Pulmonary artery endothelial cell (primary cell): ENCODE data around the gene PPP2R5A. TPM values are rescaled to one million over a fixed set of nuclear protein-coding genes. Genes with fewer than 3 reads are reported as not detected.
"Not testable (repeated sequence)": the region's sequence is repeated elsewhere in the genome, so short reads cannot be mapped to it uniquely, and the experiment has no call there.

Source experiments
- DNase-seq: peaks from one replicate; pipeline ENCODE4 v3.0.0-alpha.2; 2011; ENCODE audit warnings: low read depth, low spot score
- total RNA-seq: library from RNA; depleted of rRNA; stranded (reverse); fragments of >200 nt; gene quantifications from 2 replicates; pipeline ENCODE4 v1.2.3, GENCODE V29; 2014

Gene PPP2R5A
- total RNA-seq, 1 donor from 2014 or later, result 25.1 TPM

DNA sequence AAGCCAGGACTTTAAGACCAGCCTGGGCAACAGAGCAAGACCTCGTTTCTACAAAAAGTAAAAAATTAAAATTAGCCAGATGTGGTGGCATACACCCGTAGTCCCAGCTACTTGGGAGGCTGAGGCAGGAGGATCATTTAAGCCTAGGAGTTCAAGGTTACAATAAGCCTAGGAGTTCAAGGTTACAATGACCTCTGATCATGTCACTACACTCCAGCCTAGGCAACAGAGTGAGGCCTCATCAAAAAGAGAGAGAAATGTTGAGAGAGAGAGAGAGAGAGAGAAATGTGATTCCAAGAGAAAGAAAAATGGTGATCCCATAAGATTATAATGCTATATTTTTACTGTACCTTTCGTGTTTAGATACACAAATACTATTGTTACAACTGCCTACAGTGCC lies 69.3 kb downstream of the PPP2R5A start:
- no peak for DNase-seq

DNA sequence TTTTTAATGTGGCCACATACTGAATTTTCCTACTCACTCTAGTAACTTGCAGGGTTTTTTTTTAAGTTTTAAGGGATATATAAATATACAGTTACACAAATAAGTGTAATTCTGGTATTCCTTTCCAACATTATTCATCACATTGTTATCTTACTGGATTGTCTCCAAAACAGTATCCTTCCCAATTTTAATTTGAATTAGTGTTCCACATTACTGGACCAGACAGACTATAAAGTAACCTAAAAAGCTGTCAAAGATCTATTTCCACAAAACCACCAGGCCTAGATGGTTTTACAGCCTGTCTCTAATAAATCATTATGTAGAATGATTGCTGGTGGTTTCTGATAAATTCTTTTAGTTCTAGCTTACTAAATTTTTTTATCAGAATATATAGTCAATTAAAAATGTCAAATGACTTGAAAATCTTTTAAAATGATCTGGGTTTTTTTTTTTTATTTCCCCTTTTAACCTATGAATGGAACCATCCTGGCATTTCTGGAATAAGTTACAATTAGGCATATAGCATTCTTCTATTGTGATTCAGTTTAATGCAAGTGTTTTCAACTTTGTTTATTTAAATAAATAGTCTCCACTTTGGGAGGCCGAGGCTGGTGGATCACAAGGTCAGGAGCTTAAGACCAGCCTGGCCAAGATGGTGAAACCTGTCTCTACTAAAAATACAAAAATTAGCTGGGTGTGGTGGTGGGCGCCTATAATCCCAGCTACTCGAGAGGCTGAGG lies 70.2 kb downstream of the PPP2R5A start:
- DNase-seq, result no peak

DNA sequence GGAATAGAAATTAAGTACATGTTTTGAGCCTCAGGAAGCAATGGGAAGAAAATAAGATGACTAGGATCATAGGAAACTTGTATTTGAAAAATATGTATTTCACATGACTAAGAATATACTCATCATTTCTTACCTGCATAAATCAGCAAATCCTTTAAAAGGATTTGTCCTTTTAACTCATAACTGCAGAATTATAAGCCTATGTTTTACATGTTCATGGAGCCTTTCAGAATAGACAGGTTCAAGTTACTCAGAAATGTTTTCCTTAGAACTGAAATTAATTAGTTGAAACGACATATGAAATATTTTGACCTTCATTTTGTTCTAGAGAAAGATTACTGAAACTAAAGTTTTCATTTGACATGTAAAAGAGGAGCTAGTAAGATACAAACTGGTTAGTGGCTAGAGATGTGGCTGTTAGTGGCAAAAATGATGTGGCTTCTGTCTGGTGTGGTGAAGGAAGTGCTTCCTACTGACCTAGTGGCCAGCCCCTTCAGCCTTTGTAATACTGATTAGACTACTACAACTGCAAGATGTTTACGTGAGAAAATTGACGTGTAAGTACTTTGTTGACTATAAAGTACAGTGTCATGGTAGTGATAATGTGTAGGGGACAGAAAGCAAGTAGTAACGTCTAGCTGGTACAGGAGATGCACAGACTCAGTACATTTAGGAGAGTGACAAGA lies 74.7 kb downstream of the PPP2R5A start:
- no peak for DNase-seq

DNA sequence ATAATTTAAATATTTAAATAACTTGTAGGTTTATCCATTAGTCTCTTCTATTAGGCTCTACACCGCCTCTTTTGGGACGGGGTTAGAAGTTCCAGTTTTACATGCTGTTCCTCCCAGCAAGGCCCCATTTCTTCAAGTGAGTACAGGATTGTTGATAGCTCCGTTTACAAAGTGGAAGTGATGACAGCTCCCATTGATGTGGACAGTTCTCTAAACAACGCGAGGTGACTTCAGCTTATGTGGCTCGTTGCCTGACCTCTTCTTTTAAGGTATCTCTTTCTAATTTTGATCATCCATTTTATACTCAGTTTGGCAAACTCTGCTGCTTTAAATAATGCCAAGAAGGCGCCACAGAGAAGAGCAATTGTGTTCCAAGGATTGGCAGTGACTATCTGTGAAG lies 79.8 kb downstream of the PPP2R5A start:
- no peak for DNase-seq

DNA sequence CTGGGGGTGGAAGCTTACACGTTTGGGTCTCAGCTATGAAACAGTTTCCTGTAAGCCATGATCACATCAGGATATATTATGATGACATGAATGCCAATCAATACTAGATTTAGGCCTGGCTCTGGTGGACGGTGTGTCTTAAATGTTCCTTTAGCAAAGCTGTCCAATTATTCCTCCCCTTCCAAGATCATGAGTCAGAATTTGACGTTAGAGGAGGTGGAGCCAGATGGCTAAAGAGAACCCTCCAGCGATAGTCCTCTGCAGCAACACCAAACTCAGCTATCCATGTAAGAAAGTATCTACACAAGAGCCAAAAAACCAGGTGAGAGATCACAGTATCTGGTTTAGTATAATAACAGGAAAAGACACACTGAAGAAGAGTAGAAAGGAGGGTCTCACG lies 81.7 kb downstream of the PPP2R5A start:
- DNase-seq, result no peak

DNA sequence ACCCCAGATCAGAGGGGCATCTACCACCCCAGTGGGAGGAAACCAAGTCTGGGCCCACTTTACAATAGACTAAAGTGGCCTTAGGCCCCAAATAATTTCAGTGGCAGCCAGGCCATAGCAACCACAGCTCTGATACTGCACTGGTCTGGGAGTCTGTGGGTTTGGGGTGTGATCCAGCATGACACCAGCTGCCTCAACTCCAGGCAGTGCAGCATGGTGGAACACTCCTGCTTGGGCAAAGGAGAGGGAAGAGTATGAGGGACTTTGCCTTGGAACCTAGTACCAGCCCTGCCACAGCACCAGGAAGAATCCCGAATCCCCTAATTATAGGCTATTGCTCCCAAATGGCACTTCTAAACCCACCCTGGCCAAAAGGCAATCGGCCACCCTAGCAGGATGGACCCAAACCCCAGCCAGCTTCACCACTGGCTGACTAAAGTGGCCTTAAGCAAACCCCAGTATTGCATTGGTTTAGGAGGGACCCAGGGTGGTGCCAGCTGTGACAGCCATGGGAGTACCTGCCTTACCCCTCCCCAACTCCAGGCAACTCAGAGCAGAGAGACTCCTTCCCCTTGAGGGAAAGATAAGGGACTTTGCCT lies 82.4 kb downstream of the PPP2R5A start:
- no peak for DNase-seq

DNA sequence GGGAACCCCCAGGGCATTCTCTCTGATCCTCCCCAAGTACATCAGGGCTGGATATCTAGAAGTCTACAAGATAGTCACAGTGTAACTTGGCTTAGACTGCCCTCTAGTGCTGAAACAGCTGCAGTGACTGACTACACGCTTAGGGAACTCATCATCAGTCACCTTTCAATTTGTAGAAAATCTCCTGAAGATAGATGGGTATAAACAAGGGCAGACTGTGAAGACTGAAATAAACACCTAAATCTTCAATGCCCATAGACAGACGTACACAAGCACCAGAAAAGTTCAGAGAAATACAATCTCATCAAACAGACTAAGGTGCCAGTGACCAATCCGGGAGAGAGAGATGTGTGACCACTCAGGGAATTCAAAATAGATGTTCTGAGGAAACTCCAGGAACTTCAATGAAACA lies 82.9 kb downstream of the PPP2R5A start:
- DNase-seq, result peak; percentile 43

DNA sequence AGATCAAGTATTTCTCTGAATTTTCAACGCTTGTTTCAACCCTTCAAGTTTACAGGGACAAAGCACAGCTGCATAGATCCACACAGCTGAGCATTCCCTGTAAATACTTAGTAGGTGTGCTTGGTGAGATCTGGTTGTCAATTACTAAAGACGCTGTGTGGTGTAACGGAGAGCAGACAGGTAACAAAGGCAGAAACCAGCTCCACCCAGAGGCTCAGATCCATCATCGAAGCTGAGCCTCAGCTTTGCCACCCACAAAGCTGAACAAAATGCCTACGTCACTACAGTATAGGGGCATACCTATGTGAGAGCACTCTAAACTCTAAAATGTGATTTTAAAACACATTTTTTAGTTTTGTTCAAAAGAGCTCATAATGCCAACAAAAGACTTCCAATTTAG lies 90.8 kb downstream of the PPP2R5A start:
- DNase-seq, result no peak

DNA sequence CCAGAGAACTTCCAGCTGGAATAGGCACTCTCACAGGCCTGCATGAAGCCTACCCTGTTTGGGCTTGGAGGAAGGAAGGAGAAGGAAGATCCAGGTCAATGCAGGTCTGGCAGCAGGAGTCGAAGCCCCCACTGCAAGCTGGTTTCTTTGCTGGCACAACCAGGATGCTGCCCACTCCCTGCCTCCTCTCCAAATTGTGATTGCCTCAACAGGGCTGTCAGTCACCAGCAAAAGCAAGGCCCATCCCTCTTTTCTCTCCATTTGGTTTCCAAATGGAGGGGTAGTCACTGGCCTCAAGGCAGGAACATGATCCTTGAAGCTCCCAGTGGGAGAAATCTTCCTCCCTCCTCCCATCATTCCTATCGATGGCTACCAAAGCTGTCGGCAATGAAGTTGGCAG lies 92.4 kb downstream of the PPP2R5A start:
- DNase-seq, result no peak

DNA sequence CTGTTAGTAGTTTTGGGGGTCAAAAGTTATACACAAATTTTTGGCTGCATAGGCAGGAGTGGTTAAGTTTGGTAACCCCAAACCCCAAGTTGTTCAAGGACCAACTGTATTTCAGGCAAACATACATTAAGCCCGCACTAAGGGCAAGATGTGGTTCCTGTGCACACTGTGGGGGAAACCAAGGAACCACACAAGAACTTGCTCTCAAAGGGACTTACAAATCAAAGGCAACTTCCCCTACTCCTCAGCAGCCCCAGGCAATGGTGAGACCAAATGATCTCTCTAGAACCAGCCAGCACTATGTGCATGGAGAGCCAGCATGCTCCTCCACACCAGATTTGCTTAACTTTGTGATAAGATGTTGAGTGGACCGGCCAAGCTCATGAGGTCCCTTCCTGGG lies 94.2 kb downstream of the PPP2R5A start:
- no peak for DNase-seq

DNA sequence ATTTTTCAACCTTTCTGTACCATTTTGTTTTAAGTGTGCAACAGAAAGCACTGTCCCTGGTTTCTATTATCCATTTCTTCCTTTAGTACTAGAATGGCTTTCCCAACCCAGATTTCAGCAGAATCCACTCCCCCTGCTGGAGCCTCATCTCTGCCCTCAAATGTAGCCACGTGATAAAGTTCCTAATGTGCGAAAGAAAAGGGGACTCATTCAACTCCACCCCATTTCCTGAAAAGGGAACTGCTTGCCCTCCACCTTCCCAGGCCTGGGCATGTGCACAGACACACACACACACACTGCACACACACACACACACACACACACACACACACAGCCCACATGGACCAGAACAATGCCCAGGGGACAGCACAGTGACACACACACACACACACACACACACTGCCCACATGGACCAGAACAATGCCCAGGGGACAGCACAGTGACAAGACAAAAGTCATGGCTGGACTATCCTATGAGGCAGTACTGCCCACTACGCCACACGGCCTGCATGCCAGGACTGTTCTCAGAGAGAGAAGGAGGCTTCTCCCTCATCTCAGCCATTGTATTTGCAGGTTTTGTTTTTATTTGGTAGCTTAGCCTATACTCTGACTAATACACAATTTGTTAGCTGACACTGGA lies 96.3 kb downstream of the PPP2R5A start:
- DNase-seq, result no peak

DNA sequence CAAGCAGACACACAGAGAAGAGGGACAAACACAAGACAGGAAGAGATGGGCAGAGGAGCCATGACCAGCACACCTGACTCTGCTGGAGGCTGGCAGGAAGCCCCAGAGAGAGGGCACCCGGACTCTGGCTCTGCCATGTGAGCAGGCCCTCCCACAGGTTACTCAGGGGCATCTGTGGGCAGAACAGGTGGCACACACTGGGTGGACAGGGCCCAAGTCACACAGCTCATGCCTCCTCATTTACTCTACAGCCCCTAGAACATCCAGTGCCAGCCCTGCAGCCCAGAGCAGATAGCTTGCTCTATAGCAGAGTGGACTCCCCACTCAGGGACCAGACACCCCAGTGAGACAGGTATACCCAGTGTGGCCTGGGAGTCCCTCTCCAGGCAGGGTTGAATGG lies 100.8 kb downstream of the PPP2R5A start:
- DNase-seq, result no peak

DNA sequence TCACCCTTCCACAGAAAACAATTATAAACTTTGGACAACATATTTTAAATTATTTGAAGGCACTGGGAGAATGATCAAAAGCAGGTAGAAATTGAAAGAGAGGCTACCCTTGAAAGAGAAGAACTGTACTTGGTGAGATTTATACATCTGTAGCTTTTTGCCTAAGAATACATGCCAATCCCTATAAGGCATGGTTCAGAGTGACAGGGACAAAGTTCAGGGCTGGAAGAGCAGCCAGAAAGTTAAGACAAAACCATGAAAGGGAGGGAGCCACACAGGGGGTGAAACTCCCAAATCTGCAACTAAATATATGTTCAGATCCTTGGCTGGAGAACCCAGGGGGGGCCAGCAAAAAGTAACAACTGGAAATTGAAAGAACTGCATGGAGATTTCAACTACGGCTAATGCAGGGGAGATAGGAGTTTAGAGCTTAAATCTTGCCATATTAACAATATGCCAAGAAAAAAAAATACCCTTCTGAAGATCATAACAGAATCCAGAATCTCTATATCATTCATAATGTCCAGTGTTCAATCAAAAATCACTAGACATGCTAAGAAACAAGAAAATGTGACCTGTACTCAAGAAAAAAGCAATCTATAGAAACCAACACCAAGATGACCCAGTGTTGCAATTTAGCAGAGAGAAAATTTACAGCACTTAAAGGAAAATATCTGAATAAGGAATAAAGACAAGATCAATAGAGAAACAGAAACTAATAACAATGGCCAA lies 103.9 kb downstream of the PPP2R5A start:
- no peak for DNase-seq

DNA sequence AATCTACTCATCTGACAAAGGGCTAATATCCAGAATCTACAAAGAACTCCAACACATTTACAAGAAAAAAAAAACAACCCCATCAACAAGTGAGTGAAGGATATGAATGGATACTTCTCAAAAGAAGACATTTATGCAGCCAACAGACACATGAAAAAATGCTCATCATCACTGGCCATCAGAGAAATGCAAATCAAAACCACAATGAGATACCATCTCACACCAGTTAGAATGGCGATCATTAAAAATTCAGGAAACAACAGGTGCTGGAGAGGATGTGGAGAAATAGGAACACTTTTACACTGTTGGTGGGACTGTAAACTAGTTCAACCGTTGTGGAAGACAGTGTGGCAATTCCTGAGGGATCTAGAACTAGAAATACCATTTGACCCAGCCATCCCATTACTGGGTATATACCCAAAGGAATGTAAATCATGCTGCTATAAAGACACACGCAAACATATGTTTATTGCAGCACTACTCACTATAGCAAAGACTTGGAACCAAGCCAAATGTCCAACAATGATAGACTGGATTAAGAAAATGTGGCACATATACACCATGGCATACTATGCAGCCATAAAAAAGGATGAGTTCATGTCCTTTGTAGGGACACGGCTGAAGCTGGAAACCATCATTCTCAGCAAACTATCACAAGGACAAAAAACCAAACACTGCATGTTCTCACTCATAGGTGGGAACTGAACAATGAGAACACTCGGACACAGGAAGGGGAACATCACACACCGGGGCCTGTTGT lies 110.6 kb downstream of the PPP2R5A start:
- DNase-seq, result not testable (repeated sequence)

DNA sequence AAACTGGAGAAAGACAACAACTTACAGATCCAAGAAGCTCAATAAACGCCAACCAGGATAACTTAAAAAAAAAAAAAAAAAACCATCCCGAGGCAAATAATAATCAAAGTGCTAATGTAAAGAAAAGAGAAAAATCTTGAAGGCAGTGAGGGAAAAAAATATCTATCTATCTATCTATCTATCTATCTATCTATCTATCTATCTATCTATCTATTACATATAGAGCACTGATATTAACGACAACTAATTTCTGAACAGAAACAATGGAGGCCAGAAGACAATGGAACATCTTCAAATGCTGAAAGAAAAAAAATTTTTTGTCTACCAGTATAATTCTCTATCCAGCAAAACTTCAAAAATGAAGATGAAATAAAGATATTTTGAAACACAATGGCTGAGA lies 111.4 kb downstream of the PPP2R5A start:
- no peak for DNase-seq

DNA sequence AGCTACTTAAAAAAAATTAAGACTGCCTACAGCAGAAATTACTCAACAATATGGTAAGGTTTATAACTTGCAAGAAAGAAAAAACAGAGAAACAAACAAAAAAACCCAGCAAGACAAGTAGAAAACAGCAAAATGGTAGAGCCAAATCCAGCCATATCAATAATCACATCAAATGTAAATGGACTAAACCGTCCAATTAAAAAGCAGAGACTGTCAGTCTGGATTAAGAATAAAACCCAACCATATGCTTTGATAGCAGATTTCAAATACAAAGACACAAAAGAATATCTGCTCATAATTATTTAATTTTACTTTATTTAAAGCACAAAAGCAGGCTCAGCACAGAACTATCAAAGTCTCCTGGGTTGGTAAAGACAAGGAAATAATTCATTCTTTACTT lies 112.0 kb downstream of the PPP2R5A start:
- DNase-seq, result no peak

DNA sequence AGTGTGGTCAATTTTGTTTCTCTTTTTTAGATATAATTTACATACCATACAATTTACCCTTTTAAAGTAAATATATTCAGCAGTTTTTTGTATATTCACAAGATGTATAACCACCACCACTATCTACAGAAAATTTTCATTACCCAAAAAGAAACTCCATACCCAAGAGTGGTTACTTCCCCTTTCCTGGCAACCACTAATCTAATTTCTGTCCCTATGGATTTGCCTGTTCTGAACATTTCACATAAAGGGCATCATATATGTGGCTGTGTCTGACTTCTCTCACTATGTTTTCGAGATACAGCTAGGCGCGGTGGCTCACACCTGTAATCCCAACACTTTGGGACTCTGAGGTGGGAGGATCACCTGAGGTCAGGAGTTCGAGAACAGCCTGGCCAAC lies 115.8 kb downstream of the PPP2R5A start:
- no peak for DNase-seq

DNA sequence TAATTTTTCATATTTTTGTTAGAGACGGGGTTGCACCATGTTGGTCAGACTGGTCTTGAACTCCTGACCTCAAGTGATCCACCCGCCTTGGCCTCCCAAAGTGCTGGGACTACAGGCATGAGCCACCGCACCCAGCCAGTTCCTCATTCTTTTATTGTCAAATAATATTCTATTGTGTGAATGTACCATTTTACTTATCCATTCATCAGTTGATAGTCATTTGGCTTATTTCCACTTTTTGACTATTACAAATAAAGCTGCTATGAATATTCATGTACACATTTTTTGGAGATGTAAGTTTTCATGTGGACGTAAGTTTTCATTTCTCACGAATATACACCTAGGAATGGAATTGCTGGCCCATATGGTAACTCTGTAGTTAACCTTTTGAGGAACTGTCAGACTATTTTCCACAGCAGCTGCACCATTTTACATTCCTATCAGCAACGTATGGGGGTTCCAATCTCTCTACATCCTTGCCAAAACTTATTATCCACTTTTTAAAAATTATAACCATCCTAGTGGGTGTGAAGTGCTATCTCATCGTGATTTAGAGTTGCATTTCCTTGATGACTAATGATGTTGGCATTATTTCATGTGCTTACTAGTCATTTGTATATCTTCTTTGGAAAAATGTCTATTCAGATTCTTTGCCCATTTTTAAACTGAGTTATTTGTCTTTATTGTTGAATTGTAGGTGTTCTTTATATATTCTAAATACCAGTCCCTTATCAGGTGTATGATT lies 116.8 kb downstream of the PPP2R5A start:
- DNase-seq, result no peak

DNA sequence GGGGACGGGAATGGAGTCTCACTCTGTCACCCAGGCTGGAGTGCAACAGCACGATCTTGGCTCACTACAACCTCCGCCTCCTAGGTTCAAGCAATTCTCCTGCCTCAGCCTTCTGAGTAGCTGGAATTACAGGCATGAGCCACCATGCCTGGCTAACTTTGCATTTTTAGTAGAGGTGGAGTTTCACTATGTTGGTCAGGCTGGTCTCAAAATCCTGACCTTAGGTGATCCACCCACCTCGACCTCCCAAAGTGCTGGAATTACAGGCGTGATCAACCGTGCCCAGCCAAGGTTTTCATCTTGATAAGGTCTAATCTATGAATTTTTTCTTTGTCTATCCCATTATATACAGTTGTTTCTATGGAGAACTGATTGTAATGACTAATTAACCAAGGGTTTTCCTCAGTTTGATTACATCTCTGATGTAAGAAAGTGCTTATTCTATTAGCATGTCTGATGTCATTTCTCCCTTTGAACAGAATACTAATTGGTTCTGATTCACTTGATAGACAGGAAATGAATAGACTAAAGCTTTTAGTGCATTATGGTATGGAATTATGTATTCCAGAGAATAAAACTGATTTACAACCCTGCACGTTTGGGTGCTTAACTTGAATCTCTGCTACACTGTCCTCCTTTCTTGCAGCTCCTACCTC lies 117.6 kb downstream of the PPP2R5A start:
- no peak for DNase-seq
